Measurements from ENCODE around the gene GABRB2. TPM values are rescaled to one million over a fixed set of nuclear protein-coding genes. Genes with fewer than 3 reads are reported as not detected.

GABRB2 gene
- total RNA-seq, 1 donor from 2014 or later, result 0.49 TPM

Other genes with a start within 250 kb of the GABRB2 start
- gene GABRA6, start 139.0 kb upstream of the GABRB2 start, total RNA-seq, result not detected

All from skin of body (tissue), 1 donor.